HCT116 (cell line): Measurements from ENCODE around the gene TTLL5. TPM values are rescaled to one million over a fixed set of nuclear protein-coding genes. Genes with fewer than 3 reads are reported as not detected.

Experiments
- ATAC-seq: fragments of 200-7000 bp; cut with Tn5 transposase; 2 replicates; pipeline ENCODE4 v1.9.1; 2020; ENCODE audit warnings: mild to moderate bottlenecking, moderate library complexity
- BruUV-seq: library from RNA; stranded (reverse); fragments of 400-500 nt; replicated peaks from 2 replicates; lab custom pipeline; 2021; lab: Mats Ljungman, UMichigan
- CTCF ChIA-PET: fragments of 300-600 bp; sonication (Branson Sonifier 250); formaldehyde crosslinking; loops from one replicate; lab custom pipeline; 2021; ENCODE audit warnings: antibody characterized with exemption; lab: Charles Lee
- POLR2A ChIA-PET: fragments of 300-600, 350-600 bp; sonication (Branson Sonifier 250); formaldehyde crosslinking; loops from one replicate; lab custom pipeline; 2021; ENCODE audit warnings: antibody characterized with exemption; lab: Charles Lee
- RAD21 ChIA-PET, 2 experiments: fragments of 300-600 bp; sonication (Branson Sonifier 250); formaldehyde crosslinking; loops; one replicate each; lab custom pipeline; 2023; ENCODE audit warnings: low total read pairs in 2 of 2; ENCODE audit not compliant: uncharacterized antibody in 2 of 2, unreplicated experiment in 2 of 2, low non-redundant PET in 1 of 2; lab: Charles Lee
- DNase-seq: peaks from one replicate; pipeline ENCODE4 v3.0.0-alpha.2; 2010; ENCODE audit warnings: low read depth, low spot score
- H2AFZ ChIP-seq: fragments of 200-600 bp; shearing (Covaris generic), sonication (generic); 2 replicates; pipeline ENCODE4 v1.6.1; 2017; ENCODE audit warnings: low read depth, mixed run types, mixed read lengths, antibody characterized with exemption, low read length; ENCODE audit not compliant: poor library complexity, severe bottlenecking
- H3K27ac ChIP-seq: 2 replicates; pipeline ENCODE4 v1.5.1; 2012; ENCODE audit warnings: low read depth, low read length
- H3K27me3 ChIP-seq: fragments of 200-600 bp; sonication (generic); 2 replicates; pipeline ENCODE4 v1.6.1; 2016; ENCODE audit warnings: mixed run types, low read length, mixed read lengths; ENCODE audit not compliant: insufficient read depth
- H3K36me3 ChIP-seq, 2 experiments: fragments of 200-500 bp in 1 of 2; fragments of 200-600 bp in 1 of 2; sonication (Bioruptor generic) in 1 of 2; sonication (generic) in 1 of 2; 2 replicates each; pipeline versions ENCODE4 v1.5.1 to v1.6.1; 2014 to 2016; ENCODE audit warnings: low read length in 2 of 2, inconsistent platforms in 1 of 2, mixed read lengths in 1 of 2, mixed run types in 1 of 2; ENCODE audit not compliant: insufficient read depth in 2 of 2, control insufficient read depth in 1 of 2
- H3K4me1 ChIP-seq, 2 experiments: fragments of 200-600 bp in 1 of 2; sonication (generic) in 1 of 2; 2 replicates each; pipeline versions ENCODE4 v1.5.1 to v1.6.1; 2012 to 2017; ENCODE audit warnings: low read length in 2 of 2, inconsistent platforms in 1 of 2, mild to moderate bottlenecking in 1 of 2, mixed read lengths in 1 of 2, mixed run types in 1 of 2, moderate library complexity in 1 of 2; ENCODE audit not compliant: insufficient read depth in 2 of 2, control insufficient read depth in 1 of 2
- H3K4me2 ChIP-seq: fragments of 200-600 bp; sonication (generic); 2 replicates; pipeline ENCODE4 v1.6.1; 2017; ENCODE audit warnings: mixed run types, low read length, mixed read lengths
- H3K4me3 ChIP-seq, 2 experiments: fragments of 200-600 bp in 1 of 2; sonication (generic) in 1 of 2; replicated peaks in 1 of 2; 2 replicates each; pipeline ENCODE4 v1.5.1; 2011 to 2016; ENCODE audit warnings: low read length in 2 of 2, control low read depth in 1 of 2, low read depth in 1 of 2, mild to moderate bottlenecking in 1 of 2, mixed read lengths in 1 of 2, mixed run types in 1 of 2
- H3K79me2 ChIP-seq: fragments of 200-600 bp; sonication (generic); 2 replicates; pipeline ENCODE4 v1.6.1; 2017; ENCODE audit warnings: mild to moderate bottlenecking, mixed run types, low read length, moderate library complexity, mixed read lengths; ENCODE audit not compliant: insufficient read depth
- H3K9ac ChIP-seq: fragments of 200-600 bp; sonication (generic); 2 replicates; pipeline ENCODE4 v1.6.1; 2016; ENCODE audit warnings: low read length, mixed read lengths
- H3K9me2 ChIP-seq: fragments of 200-600 bp; sonication (generic), shearing (Covaris generic); 2 replicates; pipeline ENCODE4 v1.6.1; 2017; ENCODE audit warnings: mixed run types, mild to moderate bottlenecking, moderate library complexity; ENCODE audit not compliant: insufficient read depth
- H3K9me3 ChIP-seq, 2 experiments: fragments of 200-500 bp in 1 of 2; fragments of 200-600 bp in 1 of 2; sonication (Bioruptor generic) in 1 of 2; sonication (generic) in 1 of 2; 2 replicates each; pipeline ENCODE4 v1.6.1; 2014 to 2017; ENCODE audit warnings: low read length in 2 of 2, mixed read lengths in 2 of 2, inconsistent platforms in 1 of 2, low read depth in 1 of 2, mild to moderate bottlenecking in 1 of 2, mixed run types in 1 of 2, moderate library complexity in 1 of 2; ENCODE audit not compliant: control insufficient read depth in 1 of 2, insufficient read depth in 1 of 2
- H4K20me1 ChIP-seq: fragments of 200-600 bp; sonication (generic), shearing (Covaris generic); 2 replicates; pipeline ENCODE4 v1.6.1; 2017; ENCODE audit warnings: mixed run types, mild to moderate bottlenecking, moderate library complexity; ENCODE audit not compliant: insufficient read depth
- ATF3 ChIP-seq: IDR thresholded peaks from 2 replicates; pipeline ENCODE4 v1.6.1; 2012
- CTCF ChIP-seq, 3 experiments: fragments of 200-600 bp in 1 of 3; sonication (generic) in 1 of 3; IDR thresholded peaks in 2 of 3; conservative IDR thresholded peaks in 1 of 3; 2 replicates each; pipeline ENCODE4 v1.5.1; 2012 to 2017; ENCODE audit warnings: low read depth in 2 of 3, low read length in 2 of 3, antibody characterized with exemption in 1 of 3, borderline replicate concordance in 1 of 3, control low read depth in 1 of 3, mild to moderate bottlenecking in 1 of 3, mixed read lengths in 1 of 3, mixed run types in 1 of 3, moderate library complexity in 1 of 3; ENCODE audit not compliant: insufficient read depth in 1 of 3
- EGR1 ChIP-seq: IDR thresholded peaks from 2 replicates; pipeline ENCODE4 v1.6.1; 2012; ENCODE audit warnings: low read depth
- EZH2phosphoT487 ChIP-seq: fragments of 200-600 bp; IDR thresholded peaks from 2 replicates; pipeline ENCODE4 v1.6.1; 2018; ENCODE audit warnings: antibody characterized with exemption, borderline replicate concordance
- FOSL1 ChIP-seq: IDR thresholded peaks from 2 replicates; pipeline ENCODE4 v1.6.1; 2012; ENCODE audit warnings: low read depth
- RAD21 ChIP-seq: IDR thresholded peaks from 2 replicates; pipeline ENCODE4 v1.6.1; 2012; ENCODE audit warnings: low read depth, mild to moderate bottlenecking
- REST ChIP-seq: IDR thresholded peaks from 2 replicates; pipeline ENCODE4 v1.6.1; 2012; ENCODE audit warnings: low read depth
- SP1 ChIP-seq: IDR thresholded peaks from 2 replicates; pipeline ENCODE4 v1.6.1; 2012; ENCODE audit warnings: low read depth
- YY1 ChIP-seq: IDR thresholded peaks from 2 replicates; pipeline ENCODE4 v1.6.1; 2011; ENCODE audit warnings: low read length, low read depth, moderate library complexity, mild to moderate bottlenecking; ENCODE audit not compliant: insufficient replicate concordance; ENCODE audit errors: extremely low read depth
- ZFX ChIP-seq: fragments of 450-650 bp; IDR thresholded peaks from 2 replicates; pipeline ENCODE4 v1.6.1; 2017
- intact Hi-C: fragments of 100-400 bp; cut with micrococcal nuclease; formaldehyde crosslinking; loops from 2 replicates; pipeline ENCODE4 v1.10.0; 2022
- total RNA-seq: library from RNA; stranded (reverse); gene quantifications from one replicate; pipeline ENCODE4 v1.2.1, GENCODE V29; 2021; ENCODE audit not compliant: unreplicated experiment

The TTLL5 gene
- total RNA-seq, 1 experiment from 2014 or later: 26.2 TPM

- H4K20me1 ChIP-seq: no peaks in the 10 kb centered on the region
Observed at GRCh38 chr14:75824318-75824717, 163.3 kb downstream of the TTLL5 start.

More at GRCh38 chr14:75824318-75824717, 163.3 kb downstream of the TTLL5 start:
- intact Hi-C loops: no loop called here
- POLR2A ChIA-PET: no interaction called here
- H3K4me3 ChIP-seq: no peak overlapping the region
- BruUV-seq: no TSS peak
- no peak for ATAC-seq
- no peak overlapping the region for H2AFZ ChIP-seq
- CTCF ChIA-PET: no interaction called here
- no peaks in the 10 kb centered on the region for H3K27me3 ChIP-seq
- no peaks in the 10 kb centered on the region for H3K9me2 ChIP-seq
- H3K4me1 ChIP-seq: peaks cover 31 to 32% of the 10 kb centered on the region in 2 experiments
- no peaks in the 10 kb centered on the region for H3K79me2 ChIP-seq
- RAD21 ChIA-PET: no interaction called here
- no peaks in the 10 kb centered on the region for H3K9me3 ChIP-seq
- H3K36me3 ChIP-seq: no peaks in the 10 kb centered on the region
- no peak for DNase-seq
- H3K4me2 ChIP-seq: no peak overlapping the region
- TF ChIP-seq ATF3: no peak
- no peak for TF ChIP-seq YY1
- no peak for TF ChIP-seq REST
- no peak for TF ChIP-seq RAD21
- no peak for TF ChIP-seq FOSL1
- no peak for TF ChIP-seq EGR1
- TF ChIP-seq SP1: no peak
- TF ChIP-seq CTCF (IDR thresholded peaks at IDR 0.05 in 2 of 3, conservative IDR thresholded peaks at IDR 0.05 in 1 of 3; ENCODE audit: borderline replicate concordance in 1 of 3, insufficient read depth in 1 of 3, low read depth in 2 of 3, low read length in 2 of 3): no peak
- no peak for TF ChIP-seq EZH2phosphoT487
- TF ChIP-seq ZFX: no peak
- H3K9ac ChIP-seq: no peak overlapping the region
- no peak overlapping the region for H3K27ac ChIP-seq
